GM12875 (cell line): ENCODE measurements around the gene RAB40B.

Source experiments
- H3K4me3 ChIP-seq: one replicate; pipeline ENCODE4 v1.5.1; 2011; ENCODE audit warnings: low read depth, low read length, control low read depth
- TF ChIP-seq, protein P1 (sequence below): IDR thresholded peaks from 2 replicates; pipeline ENCODE4 v1.5.1; 2011; ENCODE audit warnings: low read depth, mild to moderate bottlenecking, control low read depth, inconsistent platforms, low read length, moderate library complexity, borderline replicate concordance; ENCODE audit not compliant: insufficient read depth

The RAB40B gene

DNA sequence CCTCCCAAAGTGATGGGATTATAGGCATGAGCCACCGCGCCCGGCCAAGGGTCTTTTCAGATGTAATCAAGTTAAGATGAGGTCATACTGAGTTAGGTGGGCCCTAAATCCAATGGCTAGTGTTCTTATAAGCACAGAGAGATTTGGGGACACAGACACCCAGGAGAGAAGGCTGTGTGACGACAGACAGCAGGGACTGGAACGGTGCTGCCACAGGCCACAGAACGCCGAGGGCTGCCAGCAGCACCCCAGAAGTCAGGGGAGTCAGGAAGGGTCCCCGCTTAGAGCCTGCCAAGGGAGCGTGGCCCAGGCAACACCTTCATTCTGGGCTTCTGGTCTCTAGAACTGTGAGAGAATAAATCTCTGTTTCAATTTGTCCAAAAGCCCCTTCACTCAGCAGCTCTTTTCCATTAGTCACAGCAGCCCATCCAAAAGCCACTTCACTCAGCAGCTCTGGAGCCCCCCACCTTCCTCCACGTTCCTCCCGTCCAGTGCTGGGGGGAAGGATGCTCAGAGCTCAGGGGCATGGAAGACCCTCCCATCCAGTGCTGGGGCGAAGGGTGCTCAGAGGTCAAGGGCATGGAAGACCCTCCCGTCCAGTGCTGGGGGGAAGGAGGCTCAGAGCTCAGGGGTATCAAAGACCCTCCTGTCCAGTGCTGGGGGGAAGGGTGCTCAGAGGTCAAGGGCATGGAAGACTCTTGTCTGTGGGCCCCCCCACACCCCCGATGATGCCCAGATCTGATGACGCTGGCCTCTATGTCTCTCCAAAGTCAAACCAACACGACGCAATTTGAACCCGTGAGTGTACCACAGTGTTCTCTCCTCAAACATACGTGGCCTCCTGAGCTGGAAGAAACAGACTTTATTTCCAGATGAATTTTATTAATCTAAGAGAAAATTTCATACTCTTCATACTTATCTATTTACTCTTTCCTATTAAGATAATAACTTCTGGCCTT lies 11.9 kb downstream of the RAB40B start:
- H3K4me3 ChIP-seq, result no peak overlapping the region
- TF ChIP-seq, protein P1, sequence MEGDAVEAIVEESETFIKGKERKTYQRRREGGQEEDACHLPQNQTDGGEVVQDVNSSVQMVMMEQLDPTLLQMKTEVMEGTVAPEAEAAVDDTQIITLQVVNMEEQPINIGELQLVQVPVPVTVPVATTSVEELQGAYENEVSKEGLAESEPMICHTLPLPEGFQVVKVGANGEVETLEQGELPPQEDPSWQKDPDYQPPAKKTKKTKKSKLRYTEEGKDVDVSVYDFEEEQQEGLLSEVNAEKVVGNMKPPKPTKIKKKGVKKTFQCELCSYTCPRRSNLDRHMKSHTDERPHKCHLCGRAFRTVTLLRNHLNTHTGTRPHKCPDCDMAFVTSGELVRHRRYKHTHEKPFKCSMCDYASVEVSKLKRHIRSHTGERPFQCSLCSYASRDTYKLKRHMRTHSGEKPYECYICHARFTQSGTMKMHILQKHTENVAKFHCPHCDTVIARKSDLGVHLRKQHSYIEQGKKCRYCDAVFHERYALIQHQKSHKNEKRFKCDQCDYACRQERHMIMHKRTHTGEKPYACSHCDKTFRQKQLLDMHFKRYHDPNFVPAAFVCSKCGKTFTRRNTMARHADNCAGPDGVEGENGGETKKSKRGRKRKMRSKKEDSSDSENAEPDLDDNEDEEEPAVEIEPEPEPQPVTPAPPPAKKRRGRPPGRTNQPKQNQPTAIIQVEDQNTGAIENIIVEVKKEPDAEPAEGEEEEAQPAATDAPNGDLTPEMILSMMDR, result no peak

DNA sequence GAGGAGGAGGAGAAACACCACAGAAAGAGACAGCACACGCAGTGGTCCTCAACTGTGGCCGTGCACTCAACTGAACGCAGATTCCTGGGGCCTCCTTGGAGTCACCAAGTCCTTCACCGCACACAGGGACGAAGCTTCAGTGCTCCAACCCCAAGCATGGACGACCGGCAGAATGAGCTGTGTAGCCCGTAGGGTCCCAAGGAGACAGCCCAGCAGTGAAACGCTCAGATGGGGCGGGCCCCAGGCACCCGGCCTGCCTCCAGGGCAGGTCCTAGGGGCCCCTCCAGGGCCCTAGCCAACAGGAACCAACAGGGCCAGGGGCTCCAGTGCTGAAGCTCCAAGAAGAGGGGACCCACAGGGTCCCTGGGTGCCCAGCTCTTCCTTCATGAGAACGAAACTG lies 13.2 kb downstream of the RAB40B start:
- TF ChIP-seq, protein P1, result no peak
- no peak overlapping the region for H3K4me3 ChIP-seq

DNA sequence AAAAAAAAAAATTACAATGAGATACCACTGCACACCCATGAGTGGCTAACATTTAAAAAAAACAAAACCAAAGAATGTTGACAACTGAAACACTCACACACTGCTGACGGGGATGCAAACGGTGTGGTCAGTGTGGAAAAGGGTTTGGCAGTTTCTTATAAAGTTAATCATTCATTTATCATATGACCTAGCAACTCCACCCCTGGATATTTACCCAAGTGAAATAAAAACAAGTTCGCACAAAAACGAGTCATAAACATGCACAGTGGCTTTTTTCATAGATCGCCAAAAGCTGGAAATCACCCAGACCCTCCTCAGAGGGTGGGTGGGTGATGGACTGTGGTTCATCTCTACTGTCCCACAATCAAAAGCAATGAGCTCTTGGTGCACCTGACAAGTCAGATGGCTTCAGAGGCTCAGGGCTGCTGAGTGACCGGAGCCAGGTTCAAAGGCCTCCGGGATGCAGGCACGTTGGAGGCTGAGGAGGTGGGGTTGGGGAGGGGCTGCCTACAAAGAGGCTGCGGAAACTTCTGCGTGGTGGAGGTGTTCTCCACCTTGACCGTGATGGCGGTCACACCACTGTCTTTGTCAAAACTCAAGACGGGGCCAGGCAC lies 14.2 kb downstream of the RAB40B start:
- TF ChIP-seq, protein P1, result no peak
- H3K4me3 ChIP-seq, result no peak overlapping the region

DNA sequence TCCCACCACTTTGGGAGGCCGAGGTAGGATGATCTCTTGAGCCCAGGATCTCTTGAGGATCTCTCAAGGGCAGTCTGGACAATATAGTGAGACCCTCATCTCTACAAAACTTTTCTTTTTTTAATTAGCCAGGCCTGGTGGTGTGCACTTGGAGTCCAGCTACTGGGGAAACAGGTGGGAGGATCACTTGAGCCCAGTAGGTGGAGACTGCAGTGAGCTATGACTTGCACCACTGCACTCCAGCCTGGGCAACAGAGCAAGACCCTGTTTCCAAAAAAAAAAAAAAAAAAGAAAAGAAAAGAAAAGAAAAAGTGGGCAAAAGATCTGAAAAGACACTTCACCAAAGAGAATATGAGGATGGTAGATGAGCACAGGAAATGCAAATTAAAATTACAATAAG lies 15.0 kb downstream of the RAB40B start:
- TF ChIP-seq, protein P1, result no peak
- H3K4me3 ChIP-seq, result no peak overlapping the region

DNA sequence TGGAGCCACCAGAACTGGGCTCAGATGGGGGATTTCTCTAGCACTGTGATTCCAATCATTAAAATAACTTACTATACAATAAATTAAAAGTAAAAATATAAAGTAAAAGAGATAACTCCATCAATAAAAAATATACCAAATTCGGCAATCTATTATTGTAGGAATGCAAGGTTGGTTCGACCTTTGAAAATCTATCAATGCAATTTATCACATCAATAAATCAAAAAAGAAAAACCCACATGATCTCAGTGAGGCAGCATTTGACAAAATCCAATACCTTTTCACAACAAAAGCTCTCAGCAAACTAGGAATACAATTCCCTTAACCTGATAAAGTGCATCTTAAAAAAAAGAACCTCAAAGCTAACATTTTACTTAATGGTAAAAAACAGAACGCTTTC lies 17.0 kb downstream of the RAB40B start:
- TF ChIP-seq, protein P1, result no peak

DNA sequence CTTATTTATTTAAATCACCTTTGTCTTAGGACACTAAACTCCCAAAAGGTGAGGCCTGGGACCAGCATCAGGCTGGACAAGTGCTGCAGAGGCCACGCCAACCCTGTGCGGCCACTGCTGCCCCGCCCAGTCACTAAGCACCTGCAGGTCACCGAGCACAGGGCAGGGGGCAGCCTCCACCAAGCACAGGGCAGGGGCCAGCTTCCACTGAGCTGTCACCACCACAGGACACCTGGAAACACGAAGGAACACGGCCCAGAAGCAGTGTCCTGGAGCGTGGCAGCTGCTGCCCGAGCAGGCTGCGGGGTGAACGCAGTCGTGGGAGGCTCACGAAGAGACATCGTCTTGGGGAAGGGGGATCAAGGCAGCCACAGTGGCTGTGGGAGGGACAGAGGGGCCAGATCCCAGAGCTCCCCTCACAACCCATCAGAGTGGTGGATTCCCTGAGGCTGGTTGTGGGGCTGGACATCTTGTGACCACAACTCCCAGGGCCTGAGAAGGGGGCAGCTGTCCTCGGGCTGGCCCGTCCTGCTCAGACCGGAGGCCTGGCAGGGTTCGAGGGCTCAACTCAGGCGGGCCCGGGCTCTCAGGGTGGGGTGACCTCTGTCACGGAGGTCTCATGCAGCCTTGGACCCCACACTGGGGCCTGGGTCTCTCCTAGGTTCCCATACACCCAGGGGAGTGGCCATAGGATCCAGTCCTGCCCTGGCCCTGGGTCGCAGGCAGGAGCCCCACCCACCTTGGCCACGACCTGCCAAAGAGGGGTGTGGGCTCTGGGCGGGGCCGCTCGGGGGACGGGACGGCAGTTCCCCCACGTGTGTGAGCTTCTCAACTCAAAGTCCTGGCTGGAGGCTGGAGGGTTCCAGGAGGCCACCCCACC lies 18.7 kb downstream of the RAB40B start:
- TF ChIP-seq, protein P1, result no peak
- no peak overlapping the region for H3K4me3 ChIP-seq

More for the DNA sequence above, 17.0 kb downstream of the RAB40B start:
- no peak overlapping the region for H3K4me3 ChIP-seq
